Fibroblast of villous mesenchyme (primary cell): ENCODE data around the gene ZNF133. TPM values are rescaled to one million over a fixed set of nuclear protein-coding genes. Genes with fewer than 3 reads are reported as not detected.
"Not testable (repeated sequence)": the region's sequence is repeated elsewhere in the genome, so short reads cannot be mapped to it uniquely, and the experiment has no call there.

ENCODE experiments used
- DNase-seq: peaks from one replicate; pipeline ENCODE4 v3.0.0-alpha.2; 2010; ENCODE audit warnings: low read depth
- H3K4me3 ChIP-seq: 2 replicates; pipeline ENCODE4 v1.5.1; 2011; ENCODE audit warnings: low read depth, mild to moderate bottlenecking, low read length
- total RNA-seq: library from RNA; depleted of rRNA; stranded (reverse); fragments of >200 nt; gene quantifications from 2 replicates; pipeline ENCODE4 v1.2.3, GENCODE V29; 2012
- TF ChIP-seq, protein P1 (sequence below): IDR thresholded peaks from 2 replicates; pipeline ENCODE4 v1.5.1; 2012; ENCODE audit warnings: low read depth, mild to moderate bottlenecking, low read length; ENCODE audit not compliant: insufficient read depth

ZNF133 gene
- total RNA-seq, 1 donor, result 18.1 TPM

DNA sequence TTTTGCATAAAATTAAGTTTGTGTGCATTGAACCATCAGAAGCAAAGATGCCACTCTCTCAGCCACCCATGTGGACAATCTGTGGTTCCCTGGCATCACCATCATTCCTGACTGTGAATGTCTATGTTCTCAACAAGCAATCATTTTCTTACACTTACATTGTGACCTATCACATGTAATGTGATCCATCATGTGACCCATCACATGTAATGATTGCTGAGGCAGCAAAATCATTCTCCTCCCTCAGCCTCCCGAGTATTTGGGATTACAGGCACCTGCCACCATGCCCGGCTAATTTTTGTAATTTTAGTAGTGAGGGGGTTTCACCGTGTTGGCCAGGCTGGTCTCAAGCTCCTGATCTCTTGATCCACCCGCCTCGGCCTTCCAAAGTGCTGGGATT lies 22.0 kb upstream of the ZNF133 start:
- DNase-seq, result no peak
- no peak overlapping the region for H3K4me3 ChIP-seq
- TF ChIP-seq, protein P1, sequence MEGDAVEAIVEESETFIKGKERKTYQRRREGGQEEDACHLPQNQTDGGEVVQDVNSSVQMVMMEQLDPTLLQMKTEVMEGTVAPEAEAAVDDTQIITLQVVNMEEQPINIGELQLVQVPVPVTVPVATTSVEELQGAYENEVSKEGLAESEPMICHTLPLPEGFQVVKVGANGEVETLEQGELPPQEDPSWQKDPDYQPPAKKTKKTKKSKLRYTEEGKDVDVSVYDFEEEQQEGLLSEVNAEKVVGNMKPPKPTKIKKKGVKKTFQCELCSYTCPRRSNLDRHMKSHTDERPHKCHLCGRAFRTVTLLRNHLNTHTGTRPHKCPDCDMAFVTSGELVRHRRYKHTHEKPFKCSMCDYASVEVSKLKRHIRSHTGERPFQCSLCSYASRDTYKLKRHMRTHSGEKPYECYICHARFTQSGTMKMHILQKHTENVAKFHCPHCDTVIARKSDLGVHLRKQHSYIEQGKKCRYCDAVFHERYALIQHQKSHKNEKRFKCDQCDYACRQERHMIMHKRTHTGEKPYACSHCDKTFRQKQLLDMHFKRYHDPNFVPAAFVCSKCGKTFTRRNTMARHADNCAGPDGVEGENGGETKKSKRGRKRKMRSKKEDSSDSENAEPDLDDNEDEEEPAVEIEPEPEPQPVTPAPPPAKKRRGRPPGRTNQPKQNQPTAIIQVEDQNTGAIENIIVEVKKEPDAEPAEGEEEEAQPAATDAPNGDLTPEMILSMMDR, result no peak

DNA sequence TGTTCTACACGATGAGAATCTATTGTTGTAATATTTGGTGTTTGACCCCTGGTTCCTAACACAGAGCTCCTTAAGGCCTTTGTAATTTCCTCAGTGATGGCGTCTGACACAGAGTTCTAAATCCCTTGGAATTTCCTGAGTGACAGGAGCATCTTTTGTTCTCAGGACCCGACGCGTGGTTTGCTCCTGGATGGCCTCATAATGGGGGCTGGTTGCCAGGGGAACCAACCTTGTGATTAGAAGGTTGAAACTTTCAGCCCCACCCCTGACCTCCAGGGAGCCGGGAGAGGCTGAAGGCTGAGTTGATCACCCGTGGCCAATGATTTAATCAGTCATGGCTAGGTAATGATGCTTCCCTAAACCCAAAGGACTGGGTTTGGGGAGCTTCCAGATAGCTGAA lies 20.5 kb upstream of the ZNF133 start:
- H3K4me3 ChIP-seq, result no peak overlapping the region
- DNase-seq, result no peak

DNA sequence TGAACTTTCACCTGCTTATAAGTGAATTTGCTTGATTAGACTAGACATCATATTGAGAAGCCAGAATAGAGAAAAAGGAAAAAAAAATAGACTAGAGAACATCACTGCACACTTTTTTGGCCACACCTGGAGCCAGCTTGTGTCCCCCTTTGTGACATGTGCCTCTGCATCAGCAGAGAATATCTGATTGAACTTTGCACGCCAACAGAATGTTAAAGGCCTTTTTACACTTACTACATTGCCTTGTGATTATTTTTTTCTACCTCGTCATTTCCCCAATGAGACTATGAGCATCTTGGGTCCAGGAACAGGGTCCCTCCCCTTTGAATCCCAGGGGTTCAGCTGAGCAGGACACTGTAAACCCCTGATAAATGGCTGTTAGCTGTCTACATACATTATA lies 17.2 kb upstream of the ZNF133 start:
- DNase-seq, result no peak
- TF ChIP-seq, protein P1, result no peak

More for the DNA sequence above, 20.5 kb upstream of the ZNF133 start:
- TF ChIP-seq, protein P1, result no peak

DNA sequence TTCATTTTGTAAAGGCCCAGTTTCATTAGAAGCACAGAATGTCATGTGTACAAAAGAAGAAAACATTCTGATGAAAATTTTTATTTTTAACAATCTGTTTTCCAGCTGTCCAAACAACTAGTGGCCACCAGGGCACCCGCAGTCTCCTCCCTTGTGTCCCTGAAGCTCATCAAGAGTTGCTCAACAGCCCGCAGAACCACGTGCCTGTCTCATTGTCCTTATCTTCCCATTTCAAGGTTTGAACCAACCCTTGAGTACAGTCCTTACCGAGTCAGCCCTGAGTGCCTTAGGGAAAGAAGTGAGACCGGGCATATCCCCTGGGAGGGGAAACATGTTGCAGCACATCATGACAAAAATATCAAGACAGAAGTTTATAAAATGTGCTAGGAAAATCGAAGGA lies 15.9 kb upstream of the ZNF133 start:
- TF ChIP-seq, protein P1, result peak; percentile 32
- DNase-seq, result peak; percentile 28
- no peak overlapping the region for H3K4me3 ChIP-seq

More for the DNA sequence above, 17.2 kb upstream of the ZNF133 start:
- no peak overlapping the region for H3K4me3 ChIP-seq

DNA sequence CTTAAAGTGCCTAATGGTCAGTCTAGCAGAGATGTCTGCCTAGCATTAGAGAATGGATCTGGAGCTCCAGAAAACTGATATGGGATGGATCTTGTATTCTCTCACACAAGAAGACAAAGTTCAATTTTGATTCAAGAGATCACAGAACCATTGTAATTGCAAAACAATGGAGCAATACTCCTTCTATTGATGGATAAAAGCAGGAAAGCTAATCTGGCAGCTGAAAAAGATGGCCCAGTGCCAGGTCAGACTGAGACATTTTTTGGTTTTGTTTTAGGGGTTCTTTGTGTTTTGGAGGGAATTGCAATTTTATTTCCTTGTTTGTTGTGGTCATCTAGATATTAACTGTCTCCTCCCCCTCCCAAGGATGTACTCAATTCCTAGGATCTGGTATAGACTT lies 14.6 kb upstream of the ZNF133 start:
- no peak overlapping the region for H3K4me3 ChIP-seq
- DNase-seq, result no peak
- TF ChIP-seq, protein P1, result no peak

DNA sequence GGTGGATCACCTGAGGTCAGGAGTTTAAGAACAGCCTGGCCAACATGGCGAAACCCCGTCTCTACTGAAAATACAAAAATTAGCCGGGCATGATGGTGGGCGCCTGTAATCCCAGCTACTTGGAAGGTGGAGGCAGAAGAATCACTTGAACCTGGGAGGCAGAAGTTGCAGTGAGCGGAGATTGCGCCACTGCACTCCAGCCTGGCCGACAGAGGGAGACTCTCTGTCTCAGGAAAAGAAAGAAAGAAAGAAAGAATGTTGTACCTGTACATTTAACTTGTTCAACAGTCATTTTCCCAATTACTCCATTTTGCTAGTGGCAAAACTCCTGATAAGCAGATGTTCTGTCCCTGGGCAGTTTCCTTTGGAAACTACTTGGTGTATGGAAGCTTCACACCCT lies 12.4 kb upstream of the ZNF133 start:
- H3K4me3 ChIP-seq, DNase-seq: not testable (repeated sequence)

DNA sequence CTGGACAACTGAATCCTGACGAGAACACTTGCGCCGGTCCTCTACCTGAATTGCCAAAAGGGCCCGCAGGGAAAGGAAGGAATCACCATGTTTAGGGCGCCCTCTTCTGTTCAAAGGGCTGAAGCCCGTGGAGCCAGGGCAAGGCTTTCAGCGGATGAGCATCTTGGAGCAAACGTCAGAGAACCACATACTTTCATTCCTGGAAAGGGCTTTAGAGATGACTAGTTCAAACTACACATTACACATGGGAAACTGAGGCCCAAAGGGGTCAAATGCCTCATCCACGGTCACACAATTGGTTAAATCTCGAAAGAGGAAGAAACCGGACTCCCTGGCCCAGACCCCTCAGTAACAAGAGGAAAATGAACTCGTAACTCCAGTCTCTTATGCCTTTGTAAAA lies 11.5 kb upstream of the ZNF133 start:
- TF ChIP-seq, protein P1, result peak; percentile 87
- peak; percentile 65 for DNase-seq
- H3K4me3 ChIP-seq, result no peak overlapping the region
